NCI-H1694 treated with DMSO at 0.1 percent for 48 hours (cell line): Measurements from ENCODE around the gene OR6B1.
"Not testable (repeated sequence)": the region's sequence is repeated elsewhere in the genome, so short reads cannot be mapped to it uniquely, and the experiment has no call there.

Experiments used
- DNase-seq: peaks from one replicate; lab custom pipeline; 2025; lab: John Stamatoyannopoulos, UW

OR6B1 gene

DNA sequence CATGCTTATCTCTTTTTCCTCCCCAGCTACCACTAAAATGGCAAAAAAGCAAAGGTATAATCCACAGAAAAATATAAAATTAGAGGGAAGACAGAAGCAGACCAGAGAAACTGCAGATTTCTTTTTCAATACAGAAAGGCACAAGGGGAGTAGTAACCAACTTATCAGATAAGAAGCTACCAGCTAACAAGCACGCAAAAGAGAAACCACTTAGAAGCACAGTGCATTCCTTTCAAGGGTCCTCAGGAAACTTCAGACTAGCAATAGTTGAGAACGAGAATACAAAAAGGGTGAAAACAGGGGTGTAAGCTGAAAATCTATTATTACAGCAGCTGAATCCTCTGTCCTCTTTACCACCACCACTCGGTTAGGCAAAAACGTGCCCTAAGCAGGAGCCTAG lies 38.8 kb downstream of the OR6B1 start:
- no peak for DNase-seq

DNA sequence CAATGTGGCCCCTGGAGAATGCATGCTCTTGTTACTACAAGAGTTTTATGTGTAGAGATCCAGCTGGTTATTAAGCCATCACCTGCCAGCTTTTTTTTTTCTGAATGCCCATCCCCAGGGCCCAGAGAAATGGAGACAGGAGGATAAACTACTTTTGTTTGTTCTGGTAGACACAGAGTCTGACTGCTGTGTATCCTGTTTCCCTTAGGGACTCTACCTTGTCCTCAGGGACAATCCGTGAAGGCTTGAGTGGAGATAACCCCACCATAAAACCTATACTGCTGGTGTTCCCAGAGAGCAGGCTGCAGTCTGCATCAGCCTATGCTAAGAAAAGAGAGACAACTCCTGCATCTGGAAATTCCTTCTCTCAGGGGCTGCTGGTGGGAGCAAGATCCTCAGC lies 48.5 kb downstream of the OR6B1 start, which contains the start of gene OR2A5:
Gene OR2A5, plus strand, starts transcription at position 301 of the 400 bp plus-strand sequence. CDS start 1,454 bp downstream, outside the sequence.
- DNase-seq: no peak

DNA sequence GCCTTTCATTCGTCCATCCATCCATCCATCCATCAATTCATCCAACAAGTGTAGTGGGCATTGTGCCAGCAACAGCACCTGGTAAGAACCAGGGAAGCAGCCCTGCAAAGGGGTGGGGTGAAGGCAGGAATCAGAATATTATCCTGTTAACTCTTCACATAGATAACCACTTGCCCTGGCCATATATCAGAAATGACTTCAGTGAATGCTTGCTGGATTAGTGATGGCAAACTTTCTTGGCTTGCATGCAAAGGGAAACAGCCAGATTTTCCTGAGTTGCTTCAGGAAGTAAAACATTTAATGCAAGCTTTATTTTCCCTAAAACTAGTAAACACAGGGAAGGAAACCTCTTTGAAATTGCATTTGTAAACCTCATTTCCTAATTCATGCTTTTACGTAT lies 49.4 kb downstream of the OR6B1 start:
- DNase-seq: no peak

DNA sequence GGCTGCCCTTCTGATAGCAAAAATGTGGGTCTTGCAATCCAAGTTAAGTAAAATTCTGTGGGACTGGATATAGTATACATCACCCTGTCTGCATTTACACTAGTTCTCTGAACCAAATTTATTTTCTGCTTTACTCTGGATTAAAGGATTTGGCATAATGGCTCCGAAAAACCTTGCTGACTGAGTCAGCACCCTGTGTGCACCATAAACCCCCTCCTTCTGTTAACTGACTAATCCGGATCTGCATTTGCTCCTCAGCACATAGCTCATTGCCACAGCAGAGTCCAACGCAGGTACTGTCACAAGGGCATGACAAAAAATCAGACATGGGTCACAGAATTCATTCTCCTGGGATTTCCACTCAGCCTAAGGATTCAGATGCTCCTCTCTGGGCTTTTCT lies 50.0 kb downstream of the OR6B1 start:
- no peak for DNase-seq

DNA sequence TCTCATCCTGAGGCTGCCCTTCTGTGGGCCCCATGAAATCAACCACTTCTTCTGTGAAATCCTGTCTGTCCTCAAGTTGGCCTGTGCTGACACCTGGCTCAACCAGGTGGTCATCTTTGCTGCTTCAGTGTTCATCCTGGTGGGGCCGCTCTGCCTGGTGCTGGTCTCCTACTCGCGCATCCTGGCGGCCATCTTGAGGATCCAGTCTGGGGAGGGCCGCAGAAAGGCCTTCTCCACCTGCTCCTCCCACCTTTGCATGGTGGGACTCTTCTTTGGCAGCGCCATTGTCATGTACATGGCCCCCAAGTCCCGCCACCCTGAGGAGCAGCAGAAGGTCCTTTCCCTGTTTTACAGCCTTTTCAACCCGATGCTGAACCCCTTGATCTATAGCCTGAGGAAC lies 50.8 kb downstream of the OR6B1 start:
- DNase-seq: not testable (repeated sequence)

DNA sequence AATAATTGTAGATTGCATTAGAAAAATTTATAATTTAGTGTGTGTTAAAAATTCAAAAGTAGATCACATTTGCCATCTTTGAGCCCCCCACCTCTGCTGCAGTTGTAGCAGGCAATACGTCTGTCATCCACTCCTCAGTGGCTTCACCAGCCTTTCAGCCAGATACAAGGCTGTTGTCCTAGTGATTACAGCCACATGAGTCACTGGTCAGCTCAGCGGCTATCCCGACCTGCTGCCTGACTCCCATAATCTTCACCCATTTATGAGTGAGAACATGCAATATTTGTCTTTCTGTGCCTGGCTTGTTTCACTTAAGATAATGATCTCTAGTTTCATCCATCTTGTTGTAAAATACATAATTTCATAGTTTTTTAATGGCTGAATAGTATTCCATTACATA lies 57.8 kb downstream of the OR6B1 start:
- no peak for DNase-seq
